ENCODE data around the gene FBXL12.

DNA sequence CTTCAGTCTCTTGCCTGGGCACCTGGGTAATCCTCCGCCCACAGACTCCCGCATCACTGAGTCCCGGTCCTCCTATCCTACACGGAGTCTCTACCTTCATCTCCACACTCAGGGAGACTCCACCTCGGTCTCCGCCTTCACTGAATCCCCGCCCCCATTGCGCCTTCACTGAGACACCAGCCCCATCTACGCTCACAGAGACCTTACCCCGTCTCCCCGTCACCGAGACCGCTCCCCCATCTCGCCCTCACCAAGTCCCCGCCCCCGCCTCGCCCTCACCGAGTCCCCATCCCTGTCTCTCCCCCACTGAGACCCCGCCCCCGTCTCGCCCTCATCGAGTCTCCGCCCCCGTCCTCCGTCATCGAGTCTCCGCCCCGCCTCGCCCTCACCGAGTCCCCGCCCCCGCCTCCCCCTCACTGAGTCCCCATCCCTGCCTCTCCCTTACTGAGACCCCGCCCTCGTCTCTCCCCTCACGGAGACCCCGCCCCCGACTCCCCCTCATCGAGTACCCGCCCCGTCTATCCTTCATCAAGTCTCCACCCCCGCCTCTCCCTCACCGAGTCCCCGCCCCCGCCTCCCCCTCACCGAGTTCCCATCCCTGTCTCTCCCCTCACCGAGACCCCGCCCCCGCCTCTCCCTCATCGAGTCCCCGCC, 27.2 kb downstream of the FBXL12 start:
- no peak for TF ChIP-seq CTCF (IDR thresholded peaks at IDR 0.05)
- TF ChIP-seq POLR2A (IDR thresholded peaks at IDR 0.05) = peak; percentile 61 to 63

Measured in uterus (tissue), 2 donors.